Measurements from ENCODE around the gene MARCHF9. TPM values are rescaled to one million over a fixed set of nuclear protein-coding genes. Genes with fewer than 3 reads are reported as not detected.

MARCHF9 gene
- total RNA-seq, 1 experiment from 2014 or later: 18.9 TPM

GRCh38 chr12:57733928-57734327 lies 21.0 kb upstream of the MARCHF9 start:
- Histone ChIP-seq H3K27ac (no peak overlapping the region), H3K4me3 (no peak overlapping the region), H3F3A (ENCODE audit: insufficient read depth, low read depth) (peaks cover 5% of the 10 kb centered on the region; the same call in 1 of the 2 replicates), H2AFZ (no peak overlapping the region), H3K9me3 (ENCODE audit: insufficient read depth, low read depth) (no peaks in the 10 kb centered on the region), H3K4me1 (replicated peaks; ENCODE audit: insufficient read depth) (no peaks in the 10 kb centered on the region), H3K27me3 (ENCODE audit: insufficient read depth, low read depth) (peaks cover 22% of the 10 kb centered on the region), H3K79me2 (ENCODE audit: low read depth) (no peaks in the 10 kb centered on the region), H3K36me3 (ENCODE audit: low read depth) (no peaks in the 10 kb centered on the region), H3K9me2 (ENCODE audit: insufficient read depth) (no peaks in the 10 kb centered on the region), H3K4me2 (no peak overlapping the region), H4K20me1 (ENCODE audit: insufficient read depth) (no peaks in the 10 kb centered on the region)
- ChIA-PET CTCF (no interaction called here), POLR2A (ENCODE audit: unreplicated experiment) (no interaction called here)
- no TSS peak for BruUV-seq (replicated peaks)
- no peak for DNase-seq
- intact Hi-C loops (cut with micrococcal nuclease; ENCODE audit: unreplicated experiment): no loop called here
- TF ChIP-seq EZH2 (IDR thresholded peaks at IDR 0.05; ENCODE audit: low read depth) (no peak), CTCF (conservative IDR thresholded peaks at IDR 0.05) (no peak)

- H3K4me1 ChIP-seq (replicated peaks; ENCODE audit: insufficient read depth): no peaks in the 10 kb centered on the region
- H3K9me2 ChIP-seq (ENCODE audit: insufficient read depth): no peaks in the 10 kb centered on the region
- intact Hi-C loops (cut with micrococcal nuclease; ENCODE audit: unreplicated experiment): no loop called here
- no peaks in the 10 kb centered on the region for H3K36me3 ChIP-seq (ENCODE audit: low read depth)
- no TSS peak for BruUV-seq (replicated peaks)
- H3K27ac ChIP-seq: no peak overlapping the region
- peaks cover 5% of the 10 kb centered on the region; the same call in 1 of the 2 replicates for H3F3A ChIP-seq (ENCODE audit: insufficient read depth, low read depth)
- H2AFZ ChIP-seq: no peak overlapping the region
- H4K20me1 ChIP-seq (ENCODE audit: insufficient read depth): no peaks in the 10 kb centered on the region
- no peak overlapping the region for H3K4me3 ChIP-seq
- no peaks in the 10 kb centered on the region for H3K9me3 ChIP-seq (ENCODE audit: insufficient read depth, low read depth)
- no peak for DNase-seq
- no peak for TF ChIP-seq EZH2 (IDR thresholded peaks at IDR 0.05; ENCODE audit: low read depth)
- POLR2A ChIA-PET (ENCODE audit: unreplicated experiment): no interaction called here
- no peak overlapping the region for H3K4me2 ChIP-seq
- CTCF ChIA-PET: no interaction called here
- no peaks in the 10 kb centered on the region for H3K79me2 ChIP-seq (ENCODE audit: low read depth)
- H3K27me3 ChIP-seq (ENCODE audit: insufficient read depth, low read depth): peaks cover 22% of the 10 kb centered on the region
These were observed 20.3 kb upstream of the MARCHF9 start for GRCh38 chr12:57734591-57734990.

- ChIA-PET POLR2A (ENCODE audit: unreplicated experiment) (interaction anchor here (0.6 kb wide), 1 partner anchor 129 kb away, joined by 6 read pairs; no protein-coding TSS in a partner anchor), CTCF (interaction anchor here (0.7 kb wide), 1 partner anchor 476 kb away, joined by 8 read pairs; no protein-coding TSS in a partner anchor)
- H3F3A ChIP-seq (ENCODE audit: insufficient read depth, low read depth): peaks cover 5% of the 10 kb centered on the region; the same call in 1 of the 2 replicates
These were observed 19.6 kb upstream of the MARCHF9 start for GRCh38 chr12:57735198-57735855.

More at GRCh38 chr12:57735198-57735855, 19.6 kb upstream of the MARCHF9 start:
- Histone ChIP-seq H3K36me3 (ENCODE audit: low read depth) (no peaks in the 10 kb centered on the region), H3K79me2 (ENCODE audit: low read depth) (no peaks in the 10 kb centered on the region), H4K20me1 (ENCODE audit: insufficient read depth) (no peaks in the 10 kb centered on the region), H3K27ac (no peak overlapping the region), H3K4me2 (no peak overlapping the region), H3K4me1 (replicated peaks; ENCODE audit: insufficient read depth) (no peaks in the 10 kb centered on the region), H3K4me3 (no peak overlapping the region), H3K9me2 (ENCODE audit: insufficient read depth) (no peaks in the 10 kb centered on the region), H3K27me3 (ENCODE audit: insufficient read depth, low read depth) (peaks cover 22% of the 10 kb centered on the region), H2AFZ (no peak overlapping the region), H3K9me3 (ENCODE audit: insufficient read depth, low read depth) (no peaks in the 10 kb centered on the region)
- no TSS peak for BruUV-seq (replicated peaks)
- no peak for DNase-seq
- no peak for TF ChIP-seq EZH2 (IDR thresholded peaks at IDR 0.05; ENCODE audit: low read depth)
- no peak for TF ChIP-seq CTCF (conservative IDR thresholded peaks at IDR 0.05)
- intact Hi-C loops (cut with micrococcal nuclease; ENCODE audit: unreplicated experiment): no loop called here
